ENCODE data around the gene CDS1. TPM values are rescaled to one million over a fixed set of nuclear protein-coding genes. Genes with fewer than 3 reads are reported as not detected.
A peak's percentile ranks its signal among the peaks of the same experiment; 100 is the strongest.

Gene CDS1
- polyA plus RNA-seq, 1 experiment = not detected

DNA sequence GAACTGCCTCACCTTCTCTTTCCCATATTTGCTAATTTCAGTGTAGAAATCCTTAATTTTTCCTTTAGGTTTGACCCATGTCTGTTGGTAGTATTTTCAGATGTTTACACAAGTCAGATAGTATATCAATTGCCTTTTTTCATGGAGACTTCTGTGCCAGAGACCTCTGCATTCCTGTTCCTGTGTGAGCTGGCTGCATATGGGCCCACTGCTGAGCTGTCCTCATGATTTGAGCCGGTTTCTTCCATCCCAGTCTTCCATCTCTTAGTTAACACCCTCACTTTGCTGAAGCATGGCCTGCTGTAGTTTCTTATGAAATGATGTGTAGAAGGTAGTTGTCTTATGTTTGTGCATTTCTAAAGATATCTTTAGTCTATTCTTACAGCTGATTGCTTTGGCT is 40.0 kb downstream of the CDS1 start:
- H3K9me3 ChIP-seq (ENCODE audit: control insufficient read depth, insufficient read depth, low read length) = no peaks in the 10 kb centered on the region
- ChIA-PET CTCF (no interaction called here), POLR2A (no interaction called here)
- TF ChIP-seq, protein P1, sequence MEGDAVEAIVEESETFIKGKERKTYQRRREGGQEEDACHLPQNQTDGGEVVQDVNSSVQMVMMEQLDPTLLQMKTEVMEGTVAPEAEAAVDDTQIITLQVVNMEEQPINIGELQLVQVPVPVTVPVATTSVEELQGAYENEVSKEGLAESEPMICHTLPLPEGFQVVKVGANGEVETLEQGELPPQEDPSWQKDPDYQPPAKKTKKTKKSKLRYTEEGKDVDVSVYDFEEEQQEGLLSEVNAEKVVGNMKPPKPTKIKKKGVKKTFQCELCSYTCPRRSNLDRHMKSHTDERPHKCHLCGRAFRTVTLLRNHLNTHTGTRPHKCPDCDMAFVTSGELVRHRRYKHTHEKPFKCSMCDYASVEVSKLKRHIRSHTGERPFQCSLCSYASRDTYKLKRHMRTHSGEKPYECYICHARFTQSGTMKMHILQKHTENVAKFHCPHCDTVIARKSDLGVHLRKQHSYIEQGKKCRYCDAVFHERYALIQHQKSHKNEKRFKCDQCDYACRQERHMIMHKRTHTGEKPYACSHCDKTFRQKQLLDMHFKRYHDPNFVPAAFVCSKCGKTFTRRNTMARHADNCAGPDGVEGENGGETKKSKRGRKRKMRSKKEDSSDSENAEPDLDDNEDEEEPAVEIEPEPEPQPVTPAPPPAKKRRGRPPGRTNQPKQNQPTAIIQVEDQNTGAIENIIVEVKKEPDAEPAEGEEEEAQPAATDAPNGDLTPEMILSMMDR (IDR thresholded peaks at IDR 0.05; ENCODE audit: low read depth, low read length) = no peak
- no peak for DNase-seq (ENCODE audit: low read depth, low spot score)
- H3K27ac ChIP-seq (ENCODE audit: low read depth, low read length) = no peak overlapping the region
- H3K27me3 ChIP-seq (ENCODE audit: control insufficient read depth, insufficient read depth, low read length) = no peaks in the 10 kb centered on the region
- no peak overlapping the region for H3K4me3 ChIP-seq (ENCODE audit: low read depth, low read length)

DNA sequence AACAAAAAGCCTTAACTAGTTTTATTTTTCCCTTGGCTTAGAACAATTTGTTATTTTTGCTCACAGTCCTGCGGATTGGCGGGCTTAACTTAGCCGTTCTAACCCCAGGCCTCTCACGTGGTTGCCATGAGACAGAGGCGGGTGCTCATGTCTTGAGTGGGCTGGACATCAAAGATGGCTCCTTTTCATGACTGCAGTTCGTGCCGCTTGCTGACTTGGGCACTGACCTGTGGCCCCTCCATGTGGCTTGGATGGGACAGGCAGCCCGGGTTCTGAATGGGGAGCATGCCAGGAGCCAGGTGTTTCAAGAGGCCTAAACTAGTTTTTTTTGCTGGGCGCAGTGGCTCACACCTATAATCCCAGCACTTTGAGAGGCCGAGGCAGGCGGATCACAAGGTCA is 40.7 kb downstream of the CDS1 start:
- Histone ChIP-seq H3K27ac (ENCODE audit: low read depth, low read length) (no peak overlapping the region), H3K9me3 (ENCODE audit: control insufficient read depth, insufficient read depth, low read length) (no peaks in the 10 kb centered on the region), H3K4me3 (ENCODE audit: low read depth, low read length) (no peak overlapping the region), H3K27me3 (ENCODE audit: control insufficient read depth, insufficient read depth, low read length) (no peaks in the 10 kb centered on the region)
- no peak for DNase-seq (ENCODE audit: low read depth, low spot score)
- TF ChIP-seq, protein P1 (IDR thresholded peaks at IDR 0.05; ENCODE audit: low read depth, low read length) = no peak
- POLR2A ChIA-PET = no interaction called here
- CTCF ChIA-PET = interaction anchor here (1.0 kb wide), 1 partner anchor 45 kb away, joined by 4 read pairs; no protein-coding TSS in a partner anchor

DNA sequence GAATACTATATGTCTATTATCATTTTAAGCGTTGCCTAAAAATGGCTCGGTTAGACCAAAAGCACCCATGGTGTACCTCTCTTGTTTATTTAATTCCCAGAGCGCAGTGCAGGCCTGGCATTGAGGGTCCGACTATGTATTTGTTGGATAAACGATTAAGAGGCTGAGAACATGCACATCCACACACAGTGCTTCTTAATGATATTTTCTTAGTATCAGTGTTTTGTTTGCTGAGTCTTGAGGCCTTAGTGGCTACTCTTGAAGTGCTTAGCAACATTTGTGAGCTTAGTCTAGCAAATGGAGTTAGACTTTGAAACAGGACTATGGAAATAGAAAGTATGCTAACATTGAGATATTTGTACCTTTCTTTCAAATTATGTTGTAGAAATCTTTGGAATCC is 43.7 kb downstream of the CDS1 start:
- TF ChIP-seq, protein P1 (IDR thresholded peaks at IDR 0.05; ENCODE audit: low read depth, low read length) = no peak
- ChIA-PET CTCF (interaction anchor here (1.3 kb wide), 1 partner anchor 47 kb away, joined by 3 read pairs; no protein-coding TSS in a partner anchor), POLR2A (no interaction called here)
- H3K27ac ChIP-seq (ENCODE audit: low read depth, low read length) = no peak overlapping the region
- H3K27me3 ChIP-seq (ENCODE audit: control insufficient read depth, insufficient read depth, low read length) = no peaks in the 10 kb centered on the region
- H3K9me3 ChIP-seq (ENCODE audit: control insufficient read depth, insufficient read depth, low read length) = no peaks in the 10 kb centered on the region
- no peak for DNase-seq (ENCODE audit: low read depth, low spot score)
- H3K4me3 ChIP-seq (ENCODE audit: low read depth, low read length) = no peak overlapping the region

DNA sequence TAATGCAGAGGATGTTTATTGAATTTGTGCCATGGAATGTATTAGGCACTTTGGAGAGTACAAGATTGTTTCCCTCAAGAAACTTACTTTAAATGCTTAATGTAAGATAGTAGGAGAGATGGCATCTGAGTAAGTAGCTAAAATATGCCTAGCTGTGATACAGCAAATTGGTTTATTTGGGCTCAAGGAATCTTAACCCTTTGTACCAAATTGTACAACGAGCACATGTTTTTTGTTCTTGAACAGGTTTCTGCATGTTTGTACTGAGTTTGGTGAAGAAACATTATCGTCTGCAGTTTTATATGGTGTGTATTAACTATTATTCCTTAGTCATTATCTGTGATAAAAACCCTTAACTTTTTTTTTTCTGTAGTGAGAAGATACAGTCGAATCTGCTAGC is 48.6 kb downstream of the CDS1 start:
- H3K9me3 ChIP-seq (ENCODE audit: control insufficient read depth, insufficient read depth, low read length) = no peaks in the 10 kb centered on the region
- DNase-seq (ENCODE audit: low read depth, low spot score) = no peak
- H3K4me3 ChIP-seq (ENCODE audit: low read depth, low read length) = no peak overlapping the region
- no peak overlapping the region for H3K27ac ChIP-seq (ENCODE audit: low read depth, low read length)
- H3K27me3 ChIP-seq (ENCODE audit: control insufficient read depth, insufficient read depth, low read length) = no peaks in the 10 kb centered on the region
- TF ChIP-seq, protein P1 (IDR thresholded peaks at IDR 0.05; ENCODE audit: low read depth, low read length) = no peak
- ChIA-PET CTCF (no interaction called here), POLR2A (no interaction called here)

DNA sequence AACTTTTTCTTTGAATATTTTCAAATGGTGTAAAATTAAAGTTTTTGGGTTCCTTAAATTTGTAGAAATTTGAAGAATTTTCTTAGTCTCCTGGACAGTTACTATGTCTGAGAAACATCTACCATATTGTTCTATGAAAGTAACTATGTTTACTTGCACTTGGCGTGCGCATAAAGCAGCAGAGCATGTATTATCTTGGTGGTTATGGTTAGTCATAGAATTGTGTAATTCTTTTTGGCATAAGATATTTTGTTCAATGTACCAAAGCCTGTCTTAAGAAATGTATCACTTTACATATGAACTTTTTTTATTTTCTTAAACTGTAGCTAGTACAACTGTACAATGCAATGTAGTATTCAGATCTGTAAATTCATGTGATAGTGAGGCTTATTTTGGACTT is 49.2 kb downstream of the CDS1 start:
- TF ChIP-seq, protein P1 (IDR thresholded peaks at IDR 0.05; ENCODE audit: low read depth, low read length) = no peak
- Histone ChIP-seq H3K9me3 (ENCODE audit: control insufficient read depth, insufficient read depth, low read length) (no peaks in the 10 kb centered on the region), H3K27me3 (ENCODE audit: control insufficient read depth, insufficient read depth, low read length) (no peaks in the 10 kb centered on the region), H3K27ac (ENCODE audit: low read depth, low read length) (no peak overlapping the region), H3K4me3 (ENCODE audit: low read depth, low read length) (no peak overlapping the region)
- ChIA-PET CTCF (no interaction called here), POLR2A (no interaction called here)
- DNase-seq (ENCODE audit: low read depth, low spot score) = peak; percentile 27
